HCT116 (cell line): ENCODE measurements around the gene SAMD4B. TPM values are rescaled to one million over a fixed set of nuclear protein-coding genes. Genes with fewer than 3 reads are reported as not detected.

ENCODE experiments used
- ATAC-seq: fragments of 200-7000 bp; cut with Tn5 transposase; 2 replicates; pipeline ENCODE4 v1.9.1; 2020; ENCODE audit warnings: mild to moderate bottlenecking, moderate library complexity
- BruUV-seq: library from RNA; stranded (reverse); fragments of 400-500 nt; replicated peaks from 2 replicates; lab custom pipeline; 2021; lab: Mats Ljungman, UMichigan
- CTCF ChIA-PET: fragments of 300-600 bp; sonication (Branson Sonifier 250); formaldehyde crosslinking; loops from one replicate; lab custom pipeline; 2021; ENCODE audit warnings: antibody characterized with exemption; lab: Charles Lee
- POLR2A ChIA-PET: fragments of 300-600, 350-600 bp; sonication (Branson Sonifier 250); formaldehyde crosslinking; loops from one replicate; lab custom pipeline; 2021; ENCODE audit warnings: antibody characterized with exemption; lab: Charles Lee
- RAD21 ChIA-PET, 2 experiments: fragments of 300-600 bp; sonication (Branson Sonifier 250); formaldehyde crosslinking; loops; one replicate each; lab custom pipeline; 2023; ENCODE audit warnings: low total read pairs in 2 of 2; ENCODE audit not compliant: uncharacterized antibody in 2 of 2, unreplicated experiment in 2 of 2, low non-redundant PET in 1 of 2; lab: Charles Lee
- DNase-seq: peaks from one replicate; pipeline ENCODE4 v3.0.0-alpha.2; 2010; ENCODE audit warnings: low read depth, low spot score
- H2AFZ ChIP-seq: fragments of 200-600 bp; shearing (Covaris generic), sonication (generic); 2 replicates; pipeline ENCODE4 v1.6.1; 2017; ENCODE audit warnings: low read depth, mixed run types, mixed read lengths, antibody characterized with exemption, low read length; ENCODE audit not compliant: poor library complexity, severe bottlenecking
- H3K27ac ChIP-seq: 2 replicates; pipeline ENCODE4 v1.5.1; 2012; ENCODE audit warnings: low read depth, low read length
- H3K27me3 ChIP-seq: fragments of 200-600 bp; sonication (generic); 2 replicates; pipeline ENCODE4 v1.6.1; 2016; ENCODE audit warnings: mixed run types, low read length, mixed read lengths; ENCODE audit not compliant: insufficient read depth
- H3K36me3 ChIP-seq, 2 experiments: fragments of 200-500 bp in 1 of 2; fragments of 200-600 bp in 1 of 2; sonication (Bioruptor generic) in 1 of 2; sonication (generic) in 1 of 2; 2 replicates each; pipeline versions ENCODE4 v1.5.1 to v1.6.1; 2014 to 2016; ENCODE audit warnings: low read length in 2 of 2, inconsistent platforms in 1 of 2, mixed read lengths in 1 of 2, mixed run types in 1 of 2; ENCODE audit not compliant: insufficient read depth in 2 of 2, control insufficient read depth in 1 of 2
- H3K4me1 ChIP-seq, 2 experiments: fragments of 200-600 bp in 1 of 2; sonication (generic) in 1 of 2; 2 replicates each; pipeline versions ENCODE4 v1.5.1 to v1.6.1; 2012 to 2017; ENCODE audit warnings: low read length in 2 of 2, inconsistent platforms in 1 of 2, mild to moderate bottlenecking in 1 of 2, mixed read lengths in 1 of 2, mixed run types in 1 of 2, moderate library complexity in 1 of 2; ENCODE audit not compliant: insufficient read depth in 2 of 2, control insufficient read depth in 1 of 2
- H3K4me2 ChIP-seq: fragments of 200-600 bp; sonication (generic); 2 replicates; pipeline ENCODE4 v1.6.1; 2017; ENCODE audit warnings: mixed run types, low read length, mixed read lengths
- H3K4me3 ChIP-seq, 2 experiments: fragments of 200-600 bp in 1 of 2; sonication (generic) in 1 of 2; replicated peaks in 1 of 2; 2 replicates each; pipeline ENCODE4 v1.5.1; 2011 to 2016; ENCODE audit warnings: low read length in 2 of 2, control low read depth in 1 of 2, low read depth in 1 of 2, mild to moderate bottlenecking in 1 of 2, mixed read lengths in 1 of 2, mixed run types in 1 of 2
- H3K79me2 ChIP-seq: fragments of 200-600 bp; sonication (generic); 2 replicates; pipeline ENCODE4 v1.6.1; 2017; ENCODE audit warnings: mild to moderate bottlenecking, mixed run types, low read length, moderate library complexity, mixed read lengths; ENCODE audit not compliant: insufficient read depth
- H3K9ac ChIP-seq: fragments of 200-600 bp; sonication (generic); 2 replicates; pipeline ENCODE4 v1.6.1; 2016; ENCODE audit warnings: low read length, mixed read lengths
- H3K9me2 ChIP-seq: fragments of 200-600 bp; sonication (generic), shearing (Covaris generic); 2 replicates; pipeline ENCODE4 v1.6.1; 2017; ENCODE audit warnings: mixed run types, mild to moderate bottlenecking, moderate library complexity; ENCODE audit not compliant: insufficient read depth
- H3K9me3 ChIP-seq, 2 experiments: fragments of 200-500 bp in 1 of 2; fragments of 200-600 bp in 1 of 2; sonication (Bioruptor generic) in 1 of 2; sonication (generic) in 1 of 2; 2 replicates each; pipeline ENCODE4 v1.6.1; 2014 to 2017; ENCODE audit warnings: low read length in 2 of 2, mixed read lengths in 2 of 2, inconsistent platforms in 1 of 2, low read depth in 1 of 2, mild to moderate bottlenecking in 1 of 2, mixed run types in 1 of 2, moderate library complexity in 1 of 2; ENCODE audit not compliant: control insufficient read depth in 1 of 2, insufficient read depth in 1 of 2
- H4K20me1 ChIP-seq: fragments of 200-600 bp; sonication (generic), shearing (Covaris generic); 2 replicates; pipeline ENCODE4 v1.6.1; 2017; ENCODE audit warnings: mixed run types, mild to moderate bottlenecking, moderate library complexity; ENCODE audit not compliant: insufficient read depth
- CEBPB ChIP-seq: IDR thresholded peaks from 2 replicates; pipeline ENCODE4 v1.6.1; 2012; ENCODE audit warnings: low read depth
- POLR2AphosphoS5 ChIP-seq: IDR thresholded peaks from 2 replicates; pipeline ENCODE4 v1.6.1; 2011; ENCODE audit warnings: mild to moderate bottlenecking, low read depth, low read length, moderate library complexity
- SIN3A ChIP-seq: IDR thresholded peaks from 2 replicates; pipeline ENCODE4 v1.6.1; 2012; ENCODE audit warnings: low read depth
- intact Hi-C: fragments of 100-400 bp; cut with micrococcal nuclease; formaldehyde crosslinking; loops from 2 replicates; pipeline ENCODE4 v1.10.0; 2022
- total RNA-seq: library from RNA; stranded (reverse); gene quantifications from one replicate; pipeline ENCODE4 v1.2.1, GENCODE V29; 2021; ENCODE audit not compliant: unreplicated experiment

SAMD4B gene
- total RNA-seq, 1 experiment from 2014 or later: 127 TPM

- peaks cover 47 to 86% of the 10 kb centered on the region in 2 experiments for H3K4me1 ChIP-seq
- ChIA-PET CTCF (interaction anchor here (2.4 kb wide), 1 partner anchor 10 kb away, joined by 15 read pairs; no protein-coding TSS in a partner anchor), RAD21 (interaction anchor here (0.6 to 0.7 kb wide), 2 partner anchors 10 to 16 kb away, joined by 4 read pairs; partner anchors contain the start of gene MED29 (in 1 of the 2))
- TF ChIP-seq POLR2AphosphoS5: peak; percentile 63
- TF ChIP-seq SIN3A: no peak
- TF ChIP-seq, all 23 proteins: peak for 1
- peak overlapping the region; percentile 100 for H3K27ac ChIP-seq
- H3K4me2 ChIP-seq: peak overlapping the region; percentile 92
- H3K27me3 ChIP-seq: no peaks in the 10 kb centered on the region
- peak overlapping the region; percentile 97 for H3K9ac ChIP-seq
- peaks cover 2 to 12% of the 10 kb centered on the region in 2 experiments; a peak in 1 of 4 replicates for H3K36me3 ChIP-seq
- peaks cover 5% of the 10 kb centered on the region; the same call in 1 of the 2 replicates for H4K20me1 ChIP-seq
- no peaks in the 10 kb centered on the region for H3K9me3 ChIP-seq
- H2AFZ ChIP-seq: no peak overlapping the region
- intact Hi-C loops: no loop called here
- POLR2A ChIA-PET: interaction anchor here (0.8 to 4.1 kb wide), 6 partner anchors 10 to 28 kb away, joined by 3 to 57 read pairs (median 10); partner anchors contain the start of genes MED29, PAF1 and RPS16
- BruUV-seq: no TSS peak
- ATAC-seq (no peak), DNase-seq (no peak)
- H3K79me2 ChIP-seq: peaks cover 38% of the 10 kb centered on the region
- H3K9me2 ChIP-seq: no peaks in the 10 kb centered on the region
- peak overlapping the region; percentile 90 to 98 for H3K4me3 ChIP-seq
These were observed 65.6 kb downstream of the SAMD4B start for GRCh38 chr19:39407660-39408391.

- ATAC-seq (no peak), DNase-seq (peak; percentile 68)
- Histone ChIP-seq H4K20me1 (peaks cover 5% of the 10 kb centered on the region; the same call in 1 of the 2 replicates), H3K9ac (peak overlapping the region; percentile 97), H3K27ac (peak overlapping the region; percentile 100), H3K9me2 (no peaks in the 10 kb centered on the region), H3K4me3 (peak overlapping the region; percentile 90 to 98), H3K4me1 (peaks cover 49 to 86% of the 10 kb centered on the region in 2 experiments), H3K4me2 (peak overlapping the region; percentile 92), H2AFZ (no peak overlapping the region), H3K9me3 (no peaks in the 10 kb centered on the region), H3K27me3 (no peaks in the 10 kb centered on the region), H3K79me2 (peaks cover 38% of the 10 kb centered on the region), H3K36me3 (peaks cover 2 to 12% of the 10 kb centered on the region in 2 experiments; a peak in 1 of 4 replicates)
- TF ChIP-seq POLR2AphosphoS5 (peak; percentile 36; the same call in 1 of the 2 replicates), CEBPB (no peak)
- RAD21 ChIA-PET: interaction anchor here (0.7 to 0.8 kb wide), 3 partner anchors 10 to 1225 kb away, joined by 3 to 5 read pairs (median 4); no protein-coding TSS in a partner anchor
- BruUV-seq: TSS peak; percentile 78
- intact Hi-C loops: no loop called here
- CTCF ChIA-PET: interaction anchor here (1.0 to 2.4 kb wide), 2 partner anchors 11 to 32 kb away, joined by 5 to 15 read pairs; no protein-coding TSS in a partner anchor
- POLR2A ChIA-PET: interaction anchor here (0.8 to 4.1 kb wide), 11 partner anchors 8 to 67 kb away, joined by 3 to 57 read pairs (median 4); partner anchors contain the start of genes MED29, PAF1, RPS16 and SAMD4B
These were observed 66.4 kb downstream of the SAMD4B start for GRCh38 chr19:39408392-39409207.
